Stomach (tissue), 4 donors: Measurements from ENCODE around the gene CLTCL1.

ENCODE experiments used
- CTCF ChIP-seq, 7 experiments: fragments of 450-650 bp in 4 of 7; fragments of 200-600 bp in 3 of 7; sonication (generic) in 3 of 7; IDR thresholded peaks; one replicate each; pipeline ENCODE4 v1.5.1; 2016 to 2019; ENCODE audit warnings: antibody characterized with exemption in 7 of 7, control low read depth in 2 of 7, mild to moderate bottlenecking in 1 of 7
- EP300 ChIP-seq: sonication (generic); formaldehyde crosslinking; IDR thresholded peaks from one replicate; pipeline ENCODE4 v1.6.1; 2017; ENCODE audit warnings: antibody characterized with exemption
- POLR2A ChIP-seq, 4 donors: fragments of 450-650 bp; IDR thresholded peaks; one replicate each; pipeline ENCODE4 v1.6.1; 2016; ENCODE audit warnings: antibody characterized with exemption in 4 of 4, control low read depth in 2 of 4, mild to moderate bottlenecking in 1 of 4, moderate library complexity in 1 of 4
- POLR2AphosphoS5 ChIP-seq, 3 donors: sonication (generic); formaldehyde crosslinking; IDR thresholded peaks; one replicate each; pipeline ENCODE4 v1.6.1; 2016; ENCODE audit warnings: antibody characterized with exemption in 3 of 3

GRCh38 chr22:19232623-19233022, 58.9 kb downstream of the CLTCL1 start:
- TF ChIP-seq POLR2A (IDR thresholded peaks at IDR 0.05) (no peak), CTCF (IDR thresholded peaks at IDR 0.05) (no peak), POLR2AphosphoS5 (IDR thresholded peaks at IDR 0.05) (no peak), EP300 (no peak)
